Ovary (tissue), 9 donors: ENCODE data around the gene PLLP. TPM values are rescaled to one million over a fixed set of nuclear protein-coding genes. Genes with fewer than 3 reads are reported as not detected.

Experiments used
- DNase-seq, 5 donors: peaks; one replicate each; pipeline ENCODE4 v3.0.0-alpha.2; 2019 to 2020
- H3K27ac ChIP-seq, 2 donors: fragments of 200-600 bp; one replicate each; pipeline versions ENCODE4 v1.5.1 to v1.8.0; 2019 to 2022
- H3K27me3 ChIP-seq: fragments of 200-600 bp; one replicate; pipeline ENCODE4 v1.8.0; 2022
- H3K36me3 ChIP-seq: fragments of 200-600 bp; sonication (generic); one replicate; pipeline ENCODE4 v1.5.1; 2019
- H3K4me1 ChIP-seq: one replicate; pipeline ENCODE4 v1.8.1; 2013; ENCODE audit warnings: mild to moderate bottlenecking, moderate library complexity; ENCODE audit not compliant: insufficient read depth
- H3K4me3 ChIP-seq: fragments of 200-600 bp; sonication (generic); one replicate; pipeline ENCODE4 v1.5.1; 2017
- H3K9me3 ChIP-seq, 2 donors: fragments of 200-600 bp in 1 of 2; sonication (generic) in 1 of 2; one replicate each; pipeline versions ENCODE4 v1.5.1 to v1.8.1; 2013 to 2019; ENCODE audit warnings: mild to moderate bottlenecking in 1 of 2, moderate library complexity in 1 of 2
- EP300 ChIP-seq: sonication (generic); formaldehyde crosslinking; IDR thresholded peaks from one replicate; pipeline ENCODE4 v1.6.1; 2017; ENCODE audit warnings: antibody characterized with exemption
- POLR2A ChIP-seq: fragments of 450-650 bp; IDR thresholded peaks from one replicate; pipeline ENCODE4 v1.6.1; 2017; ENCODE audit warnings: antibody characterized with exemption, mild to moderate bottlenecking, moderate library complexity
- WGBS, 3 donors: extraction: QIAGEN DNeasy Blood & Tissue Kit in 1 of 3; methylation state at CpG; one replicate each; pipeline versions ENCODE4 v1.1.5 to v1.1.7; 2013 to 2017; 5-methylcytosine and 5-hydroxymethylcytosine counted together
- intact Hi-C, 4 donors: fragments of 100-400 bp; cut with DNase I; formaldehyde crosslinking; loops; one replicate each; pipeline versions ENCODE4 v1.11.0 to v1.15.1; 2022 to 2023
- polyA plus RNA-seq, 2 donors: library from polyadenylated mRNA; stranded (reverse); fragments of 200-250 nt in 1 of 2; fragments of 350-450 nt in 1 of 2; fragmentation: Illumina TruSeq in 1 of 2; extraction: RNeasy Lipid Tissue Mini Kit (QIAGEN cat#74804) in 1 of 2; gene quantifications; one replicate each; pipeline ENCODE4 v1.2.3, GENCODE V29; 2013 to 2014
- total RNA-seq, 7 donors: library from RNA; depleted of rRNA in 2 of 7; stranded (reverse); fragments of >200 nt in 2 of 7; fragmentation: NEBNext Ultra II Directional in 3 of 7; extraction: Animal tissue kit (Norgen Biotek cat#: 25700) in 3 of 7; gene quantifications; one replicate each; pipeline versions ENCODE4 v1.1.0 to v1.2.4, GENCODE V29; 2016 to 2023
- TF ChIP-seq, protein P1 (sequence below), 3 donors: fragments of 450-650 bp in 2 of 3; fragments of 200-600 bp in 1 of 3; IDR thresholded peaks; one replicate each; pipeline versions ENCODE4 v1.5.1 to v1.8.0; 2016 to 2022; ENCODE audit warnings: antibody characterized with exemption in 3 of 3, mild to moderate bottlenecking in 1 of 3
- donor health status: DM: no; HTN: no; CAD: no; lungs with moderate emphysema.
- donor health status: DM: no; HTN: no; CAD: no.
- donor health status: Bipolar disorder and iron deficiency.
- donor health status: DM: yes; HTN: yes; CAD: no.
- donor health status: DM: no; HTN: no; CAD: no.
- donor health status: DM: yes; HTN: yes; CAD: no.

The PLLP gene
- total and polyA plus RNA-seq, 9 donors, result 0.94 to 54.2 (median 4.0) TPM

- intact Hi-C loops, result loop anchor here in 1 of 4 donors (5.0 kb wide), 1 partner anchor 57 kb away; the partner anchor contains the start of gene CX3CL1
- H3K27ac ChIP-seq, result no peak overlapping the region
- H3K9me3 ChIP-seq, result no peaks in the 10 kb centered on the region
- TF ChIP-seq EP300, result no peak
- no peak for TF ChIP-seq POLR2A
- TF ChIP-seq, protein P1, sequence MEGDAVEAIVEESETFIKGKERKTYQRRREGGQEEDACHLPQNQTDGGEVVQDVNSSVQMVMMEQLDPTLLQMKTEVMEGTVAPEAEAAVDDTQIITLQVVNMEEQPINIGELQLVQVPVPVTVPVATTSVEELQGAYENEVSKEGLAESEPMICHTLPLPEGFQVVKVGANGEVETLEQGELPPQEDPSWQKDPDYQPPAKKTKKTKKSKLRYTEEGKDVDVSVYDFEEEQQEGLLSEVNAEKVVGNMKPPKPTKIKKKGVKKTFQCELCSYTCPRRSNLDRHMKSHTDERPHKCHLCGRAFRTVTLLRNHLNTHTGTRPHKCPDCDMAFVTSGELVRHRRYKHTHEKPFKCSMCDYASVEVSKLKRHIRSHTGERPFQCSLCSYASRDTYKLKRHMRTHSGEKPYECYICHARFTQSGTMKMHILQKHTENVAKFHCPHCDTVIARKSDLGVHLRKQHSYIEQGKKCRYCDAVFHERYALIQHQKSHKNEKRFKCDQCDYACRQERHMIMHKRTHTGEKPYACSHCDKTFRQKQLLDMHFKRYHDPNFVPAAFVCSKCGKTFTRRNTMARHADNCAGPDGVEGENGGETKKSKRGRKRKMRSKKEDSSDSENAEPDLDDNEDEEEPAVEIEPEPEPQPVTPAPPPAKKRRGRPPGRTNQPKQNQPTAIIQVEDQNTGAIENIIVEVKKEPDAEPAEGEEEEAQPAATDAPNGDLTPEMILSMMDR (IDR thresholded peaks at IDR 0.05), result no peak
- WGBS, 3 donors, result 13 to 20% (median 20%) methylated on average over 7 of the region's 7 CpGs
- no peaks in the 10 kb centered on the region for H3K4me1 ChIP-seq
- no peaks in the 10 kb centered on the region for H3K27me3 ChIP-seq
- no peak overlapping the region for H3K4me3 ChIP-seq
- no peaks in the 10 kb centered on the region for H3K36me3 ChIP-seq
- DNase-seq, result no peak
These were observed 30.9 kb upstream of the PLLP start for GRCh38 chr16:57315416-57315815.

GRCh38 chr16:57314161-57314785 is 29.8 kb upstream of the PLLP start:
- Histone ChIP-seq H3K27me3 (no peaks in the 10 kb centered on the region), H3K9me3 (no peaks in the 10 kb centered on the region), H3K4me3 (no peak overlapping the region), H3K36me3 (no peaks in the 10 kb centered on the region), H3K27ac (no peak overlapping the region), H3K4me1 (no peaks in the 10 kb centered on the region)
- DNase-seq, result no peak
- WGBS, 3 donors, result 48 to 60% (median 60%) methylated on average over 1 of the region's 1 CpG
- TF ChIP-seq, protein P1 (IDR thresholded peaks at IDR 0.05), result no peak
- TF ChIP-seq EP300 (no peak), POLR2A (no peak)
- intact Hi-C loops, result no loop called here

DNA sequence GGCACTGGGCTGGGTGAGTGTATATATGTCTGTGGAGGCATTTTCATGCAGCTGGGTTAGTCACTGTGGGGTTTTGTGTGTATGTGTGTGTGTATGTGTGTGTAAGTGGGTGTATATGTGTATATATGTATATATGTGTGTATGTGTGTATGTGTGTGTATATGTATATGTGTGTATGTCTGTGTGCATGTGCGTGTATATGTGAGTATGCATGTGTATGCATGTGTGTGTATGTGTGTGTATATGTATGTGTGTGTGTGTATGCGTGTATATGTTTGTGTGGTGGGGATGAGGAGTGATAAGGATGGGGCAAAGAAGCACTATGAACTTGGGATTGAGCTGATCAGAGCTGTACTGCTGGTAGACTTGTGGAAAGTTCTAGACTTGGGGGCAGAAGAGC is 29.0 kb upstream of the PLLP start:
- intact Hi-C loops, result no loop called here

DNA sequence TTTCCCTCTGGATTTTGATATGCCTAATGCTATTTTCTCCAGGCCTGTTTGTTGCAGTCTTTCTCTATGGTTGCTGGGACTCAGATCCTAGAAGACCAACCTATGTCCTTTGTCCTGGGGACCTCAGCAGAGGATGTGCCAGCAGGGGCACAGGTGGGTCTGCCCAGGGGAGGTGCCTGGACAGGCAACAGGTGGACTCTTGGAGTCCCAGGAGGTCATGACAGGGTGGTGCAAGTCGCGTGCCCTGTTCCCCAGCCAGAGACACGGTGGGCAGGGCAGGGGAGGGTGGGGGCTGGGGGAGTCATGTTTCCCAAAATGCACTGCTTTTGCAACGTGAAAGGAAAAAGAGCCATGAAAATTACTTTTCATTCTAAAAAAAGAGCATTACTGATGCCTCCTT is 26.3 kb upstream of the PLLP start:
- intact Hi-C loops, result no loop called here
- Histone ChIP-seq H3K4me1 (no peaks in the 10 kb centered on the region), H3K27me3 (no peaks in the 10 kb centered on the region), H3K27ac (no peak overlapping the region), H3K9me3 (no peaks in the 10 kb centered on the region), H3K36me3 (no peaks in the 10 kb centered on the region), H3K4me3 (no peak overlapping the region)
- DNase-seq, result no peak
- TF ChIP-seq EP300 (no peak), POLR2A (no peak)
- TF ChIP-seq, protein P1 (IDR thresholded peaks at IDR 0.05), result no peak
- 18 to 30% (median 23%) methylated on average over 4 of the region's 4 CpGs for WGBS, 3 donors

More for the DNA sequence above, 29.0 kb upstream of the PLLP start:
- H3K27me3 ChIP-seq, result no peaks in the 10 kb centered on the region
- H3K27ac ChIP-seq, result no peak overlapping the region
- no peaks in the 10 kb centered on the region for H3K36me3 ChIP-seq
- TF ChIP-seq, protein P1 (IDR thresholded peaks at IDR 0.05), result no peak
- no peak for TF ChIP-seq EP300
- no peak for TF ChIP-seq POLR2A
- no peaks in the 10 kb centered on the region for H3K9me3 ChIP-seq
- H3K4me1 ChIP-seq, result no peaks in the 10 kb centered on the region
- 87 to 94% (median 87%) methylated on average over 2 of the region's 2 CpGs for WGBS, 3 donors
- DNase-seq, result no peak
- no peak overlapping the region for H3K4me3 ChIP-seq
